ENCODE measurements around the gene CACHD1. TPM values are rescaled to one million over a fixed set of nuclear protein-coding genes. Genes with fewer than 3 reads are reported as not detected.
"Not testable (repeated sequence)": the region's sequence is repeated elsewhere in the genome, so short reads cannot be mapped to it uniquely, and the experiment has no call there.

CACHD1 gene
- total and polyA plus RNA-seq, 2 donors (not counting 1 experiment from before 2014, with no cell fraction given), result 2.9 to 5.4 TPM

DNA sequence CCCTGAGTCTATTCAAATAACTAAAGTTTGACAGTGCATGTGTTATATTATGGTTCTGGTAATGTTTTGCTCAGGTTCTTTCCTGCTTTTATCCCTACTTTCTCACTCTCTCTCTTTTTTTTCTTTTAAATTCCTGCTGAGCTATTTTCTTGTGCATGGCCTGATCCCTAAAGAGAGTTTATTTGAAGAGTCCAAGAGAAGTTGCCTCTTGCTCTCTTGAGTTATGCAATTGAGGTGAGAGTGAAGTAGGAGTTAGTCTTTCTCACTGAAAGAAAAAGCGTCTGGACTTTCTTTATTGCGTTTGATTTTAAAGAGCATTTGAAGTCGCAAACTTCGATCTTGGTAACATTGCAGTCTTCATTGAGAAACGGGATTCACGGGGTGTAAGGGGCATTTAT is 138.7 kb downstream of the CACHD1 start:
- H3K9ac ChIP-seq (ENCODE audit: insufficient read depth, low read length), result no peak overlapping the region
- H4K20me1 ChIP-seq (ENCODE audit: control insufficient read depth, extremely low read depth, insufficient read depth, low read length), result no peaks in the 10 kb centered on the region
- H3K27me3 ChIP-seq (ENCODE audit: control insufficient read depth, insufficient read depth, low read length), result no peaks in the 10 kb centered on the region
- H2AFZ ChIP-seq (ENCODE audit: low read length), result no peak overlapping the region
- no peak overlapping the region for H3K27ac ChIP-seq (ENCODE audit: insufficient read depth, low read length)
- H3K79me2 ChIP-seq (ENCODE audit: control insufficient read depth, insufficient read depth, low read length), result no peaks in the 10 kb centered on the region
- no peaks in the 10 kb centered on the region for H3K36me3 ChIP-seq (ENCODE audit: control insufficient read depth, insufficient read depth, low read length)
- TF ChIP-seq, protein P1, sequence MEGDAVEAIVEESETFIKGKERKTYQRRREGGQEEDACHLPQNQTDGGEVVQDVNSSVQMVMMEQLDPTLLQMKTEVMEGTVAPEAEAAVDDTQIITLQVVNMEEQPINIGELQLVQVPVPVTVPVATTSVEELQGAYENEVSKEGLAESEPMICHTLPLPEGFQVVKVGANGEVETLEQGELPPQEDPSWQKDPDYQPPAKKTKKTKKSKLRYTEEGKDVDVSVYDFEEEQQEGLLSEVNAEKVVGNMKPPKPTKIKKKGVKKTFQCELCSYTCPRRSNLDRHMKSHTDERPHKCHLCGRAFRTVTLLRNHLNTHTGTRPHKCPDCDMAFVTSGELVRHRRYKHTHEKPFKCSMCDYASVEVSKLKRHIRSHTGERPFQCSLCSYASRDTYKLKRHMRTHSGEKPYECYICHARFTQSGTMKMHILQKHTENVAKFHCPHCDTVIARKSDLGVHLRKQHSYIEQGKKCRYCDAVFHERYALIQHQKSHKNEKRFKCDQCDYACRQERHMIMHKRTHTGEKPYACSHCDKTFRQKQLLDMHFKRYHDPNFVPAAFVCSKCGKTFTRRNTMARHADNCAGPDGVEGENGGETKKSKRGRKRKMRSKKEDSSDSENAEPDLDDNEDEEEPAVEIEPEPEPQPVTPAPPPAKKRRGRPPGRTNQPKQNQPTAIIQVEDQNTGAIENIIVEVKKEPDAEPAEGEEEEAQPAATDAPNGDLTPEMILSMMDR (conservative IDR thresholded peaks at IDR 0.05 in 1 of 2, IDR thresholded peaks at IDR 0.05 in 1 of 2; ENCODE audit: low read depth in 1 of 2, low read length in 2 of 2), result no peak
- TF ChIP-seq EZH2 (IDR thresholded peaks at IDR 0.05; ENCODE audit: low read length, missing control alignments), result no peak
- no peak overlapping the region for H3K4me3 ChIP-seq (replicated peaks in 1 of 4; ENCODE audit: control extremely low read depth in 1 of 4, insufficient read depth in 1 of 4, low read depth in 3 of 4, low read length in 4 of 4)
- no peaks in the 10 kb centered on the region for H3K9me3 ChIP-seq (ENCODE audit: control insufficient read depth, insufficient read depth, low read depth, low read length)
- DNase-seq (ENCODE audit: low read depth in 2 of 2), result no peak
- no peaks in the 10 kb centered on the region for H3K4me1 ChIP-seq (ENCODE audit: control insufficient read depth, extremely low read depth, insufficient read depth, low read length)
- no peak overlapping the region for H3K4me2 ChIP-seq (ENCODE audit: extremely low read depth, insufficient read depth, low read length)

DNA sequence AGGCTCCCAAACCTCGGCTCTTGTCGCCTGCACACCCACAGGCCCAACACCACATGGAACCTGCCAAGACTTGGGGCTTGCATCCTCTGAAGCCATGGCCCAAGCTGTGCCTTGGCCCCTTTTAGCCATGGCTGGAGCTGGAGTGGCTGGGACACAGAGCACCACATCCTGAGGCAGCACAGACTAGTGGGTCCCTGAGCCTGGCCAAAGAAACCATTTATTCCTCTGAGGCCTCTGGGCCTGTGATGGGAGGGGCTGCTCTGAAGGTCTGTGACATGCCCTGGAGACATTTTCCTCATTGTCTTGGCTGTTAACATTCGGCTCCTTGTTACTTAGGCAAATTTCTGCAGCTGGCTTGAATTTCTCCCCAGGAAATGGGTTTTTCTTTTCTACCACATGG is 141.0 kb downstream of the CACHD1 start:
- not testable (repeated sequence) for H3K27me3 ChIP-seq (ENCODE audit: control insufficient read depth, insufficient read depth, low read length); H3K36me3 ChIP-seq (ENCODE audit: control insufficient read depth, insufficient read depth, low read length); H3K27ac ChIP-seq (ENCODE audit: insufficient read depth, low read length); H3K4me1 ChIP-seq (ENCODE audit: control insufficient read depth, extremely low read depth, insufficient read depth, low read length); H2AFZ ChIP-seq (ENCODE audit: low read length); H3K79me2 ChIP-seq (ENCODE audit: control insufficient read depth, insufficient read depth, low read length); H4K20me1 ChIP-seq (ENCODE audit: control insufficient read depth, extremely low read depth, insufficient read depth, low read length); H3K4me2 ChIP-seq (ENCODE audit: extremely low read depth, insufficient read depth, low read length); DNase-seq (ENCODE audit: low read depth in 2 of 2); H3K9ac ChIP-seq (ENCODE audit: insufficient read depth, low read length); H3K4me3 ChIP-seq (replicated peaks in 1 of 4; ENCODE audit: control extremely low read depth in 1 of 4, insufficient read depth in 1 of 4, low read depth in 3 of 4, low read length in 4 of 4); H3K9me3 ChIP-seq (ENCODE audit: control insufficient read depth, insufficient read depth, low read depth, low read length)

DNA sequence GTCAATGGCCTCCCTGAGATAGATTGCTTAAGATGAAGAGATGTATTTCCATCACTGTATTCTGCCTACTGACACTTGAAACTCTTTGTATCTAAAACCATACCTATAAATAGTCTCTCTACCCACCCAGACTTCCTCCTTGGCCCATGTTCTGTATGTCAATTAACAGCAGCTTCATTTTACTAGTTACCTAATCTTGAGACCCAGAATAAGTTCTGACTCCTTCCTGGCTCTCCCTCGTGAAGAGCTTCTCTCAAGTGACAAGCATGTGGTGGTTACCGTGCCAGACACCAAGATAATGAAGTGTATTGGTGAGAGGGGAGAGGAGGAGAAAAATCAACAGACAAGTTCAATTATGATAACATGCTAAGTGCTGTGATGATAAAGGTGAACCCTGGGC is 146.1 kb downstream of the CACHD1 start:
- Histone ChIP-seq H3K9ac (ENCODE audit: insufficient read depth, low read length) (no peak overlapping the region), H3K36me3 (ENCODE audit: control insufficient read depth, insufficient read depth, low read length) (no peaks in the 10 kb centered on the region), H3K27ac (ENCODE audit: insufficient read depth, low read length) (no peak overlapping the region), H3K9me3 (ENCODE audit: control insufficient read depth, insufficient read depth, low read depth, low read length) (no peaks in the 10 kb centered on the region), H3K4me1 (ENCODE audit: control insufficient read depth, extremely low read depth, insufficient read depth, low read length) (no peaks in the 10 kb centered on the region), H4K20me1 (ENCODE audit: control insufficient read depth, extremely low read depth, insufficient read depth, low read length) (no peaks in the 10 kb centered on the region), H3K4me2 (ENCODE audit: extremely low read depth, insufficient read depth, low read length) (no peak overlapping the region), H2AFZ (ENCODE audit: low read length) (no peak overlapping the region), H3K79me2 (ENCODE audit: control insufficient read depth, insufficient read depth, low read length) (no peaks in the 10 kb centered on the region), H3K4me3 (replicated peaks in 1 of 4; ENCODE audit: control extremely low read depth in 1 of 4, insufficient read depth in 1 of 4, low read depth in 3 of 4, low read length in 4 of 4) (no peak overlapping the region), H3K27me3 (ENCODE audit: control insufficient read depth, insufficient read depth, low read length) (no peaks in the 10 kb centered on the region)
- no peak for DNase-seq (ENCODE audit: low read depth in 2 of 2)
- no peak for TF ChIP-seq EZH2 (IDR thresholded peaks at IDR 0.05; ENCODE audit: low read length, missing control alignments)
- TF ChIP-seq, protein P1 (conservative IDR thresholded peaks at IDR 0.05 in 1 of 2, IDR thresholded peaks at IDR 0.05 in 1 of 2; ENCODE audit: low read depth in 1 of 2, low read length in 2 of 2), result no peak
